Measurements from ENCODE around the gene CA4. TPM values are rescaled to one million over a fixed set of nuclear protein-coding genes. Genes with fewer than 3 reads are reported as not detected.
"Not testable (repeated sequence)": the region's sequence is repeated elsewhere in the genome, so short reads cannot be mapped to it uniquely, and the experiment has no call there.

The CA4 gene
- total and polyA plus RNA-seq, 8 donors = 0.87 to 30.1 (median 3.0) TPM; not detected in 3

DNA sequence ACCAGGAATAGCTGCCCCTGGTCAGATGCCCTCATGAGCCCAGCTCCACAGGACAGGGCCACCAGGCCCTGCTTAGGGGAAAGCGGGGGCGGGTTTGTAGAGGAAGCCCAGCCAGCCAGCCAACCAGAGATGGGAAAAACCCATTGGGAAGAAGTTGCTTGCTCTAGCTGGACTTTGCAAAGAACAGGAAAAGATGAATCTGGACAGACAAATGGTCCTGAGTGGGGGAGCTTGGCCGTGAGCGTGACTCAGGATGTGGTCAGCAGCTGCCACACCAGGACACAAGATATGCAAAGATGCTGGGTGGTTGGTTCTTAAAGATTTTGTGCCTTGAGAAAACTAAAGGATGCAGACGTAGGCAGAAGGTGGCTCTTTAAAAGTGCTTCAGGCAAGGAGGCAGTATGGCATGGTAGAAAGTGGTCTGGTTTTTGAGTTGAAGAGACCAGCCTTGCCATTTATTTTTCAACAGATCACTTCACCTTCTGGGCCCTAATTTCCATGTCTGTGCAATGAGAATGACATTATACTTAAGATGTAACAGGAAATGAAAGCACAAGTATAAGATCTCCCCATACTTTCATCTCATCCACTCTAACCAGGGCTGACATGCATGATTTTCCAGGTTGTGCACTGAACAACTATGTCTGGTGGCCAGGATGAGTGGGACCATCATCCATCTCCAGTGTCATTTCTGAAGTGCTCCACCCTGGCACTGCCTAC, 43.3 kb upstream of the CA4 start:
- no peak overlapping the region for H3K27ac ChIP-seq
- peaks cover 0 to 21% (median 3%) of the 10 kb centered on the region in 3 donors for H3K27me3 ChIP-seq
- no peaks in the 10 kb centered on the region for H3K36me3 ChIP-seq
- H3K4me3 ChIP-seq = no peak overlapping the region
- no peaks in the 10 kb centered on the region for H3K9me3 ChIP-seq
- H3K4me1 ChIP-seq = peaks cover 0 to 7% (median 0%) of the 10 kb centered on the region in 4 donors
- DNase-seq = no peak
- intact Hi-C loops (cut with DNase I; ENCODE audit: low total_unique reads) = no loop called here
- WGBS, 5 donors = 86 to 92% (median 90%) methylated on average over 5 of the region's 5 CpGs
- TF ChIP-seq POLR2A (IDR thresholded peaks at IDR 0.05) = no peak
- TF ChIP-seq POLR2AphosphoS5 (IDR thresholded peaks at IDR 0.05) = no peak
- no peak for TF ChIP-seq CTCF (IDR thresholded peaks at IDR 0.05)
- no peak for TF ChIP-seq EP300 (IDR thresholded peaks at IDR 0.05)

DNA sequence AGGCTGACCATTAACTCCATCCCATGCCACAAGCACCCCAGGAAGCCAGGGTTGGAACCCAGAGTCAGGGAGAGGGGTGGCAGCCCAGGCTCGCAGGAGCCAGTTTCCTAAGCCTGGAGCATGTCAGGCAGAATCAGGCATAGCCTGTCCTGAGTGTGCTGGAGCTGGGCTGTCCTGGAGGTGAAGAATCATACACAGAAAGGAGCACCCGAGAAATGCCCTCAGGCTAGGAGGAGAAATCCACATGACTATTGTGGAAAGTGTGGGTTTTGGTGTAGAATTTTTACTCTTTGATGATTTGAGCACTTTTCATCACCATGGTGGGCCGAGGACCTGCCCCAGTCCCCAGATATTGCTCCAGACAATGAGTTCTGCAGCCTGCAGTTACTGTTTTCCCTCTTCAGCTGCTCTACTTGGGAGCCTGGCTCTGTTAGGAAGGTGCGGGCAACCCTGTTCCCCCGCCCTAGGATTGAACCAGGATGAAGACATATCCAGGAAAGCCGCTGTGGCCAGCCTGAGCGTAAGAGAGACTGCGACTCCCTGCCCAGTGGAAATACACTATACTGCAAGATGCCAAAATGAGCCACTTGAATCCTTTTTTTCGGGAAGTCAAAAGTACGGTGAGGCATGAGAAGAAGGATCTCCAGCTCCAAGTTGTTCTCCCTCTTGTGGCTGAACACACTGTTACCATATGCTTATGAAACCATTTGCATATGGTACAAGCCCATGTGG, 42.1 kb upstream of the CA4 start:
- H3K9me3 ChIP-seq = no peaks in the 10 kb centered on the region
- 77 to 84% (median 80%) methylated on average over 10 of the region's 10 CpGs for WGBS, 5 donors
- no peak for DNase-seq
- no peak overlapping the region for H3K27ac ChIP-seq
- H3K4me1 ChIP-seq = peaks cover 0 to 5% (median 0%) of the 10 kb centered on the region in 4 donors
- H3K4me3 ChIP-seq = no peak overlapping the region
- H3K36me3 ChIP-seq = no peaks in the 10 kb centered on the region
- peaks cover 0 to 21% (median 3%) of the 10 kb centered on the region in 3 donors for H3K27me3 ChIP-seq
- TF ChIP-seq POLR2AphosphoS5 (IDR thresholded peaks at IDR 0.05) (no peak), CTCF (IDR thresholded peaks at IDR 0.05) (no peak), POLR2A (IDR thresholded peaks at IDR 0.05) (no peak), EP300 (IDR thresholded peaks at IDR 0.05) (no peak)
- intact Hi-C loops (cut with DNase I; ENCODE audit: low total_unique reads) = no loop called here

GRCh38 chr17:60108309-60108708, 41.5 kb upstream of the CA4 start:
- H3K4me1 ChIP-seq; intact Hi-C loops (cut with DNase I; ENCODE audit: low total_unique reads); H3K4me3 ChIP-seq; DNase-seq; H3K36me3 ChIP-seq; H3K27ac ChIP-seq; H3K9me3 ChIP-seq: not testable (repeated sequence)
- peaks cover 0 to 16% (median 1%) of the 10 kb centered on the region in 3 donors for H3K27me3 ChIP-seq
- WGBS, 5 donors = 12 to 38% (median 14%) methylated on average over 1 of the region's 1 CpG

- WGBS, 5 donors = 83 to 90% (median 86%) methylated on average over 4 of the region's 4 CpGs
- no peak for DNase-seq
- TF ChIP-seq POLR2AphosphoS5 (IDR thresholded peaks at IDR 0.05) (no peak), POLR2A (IDR thresholded peaks at IDR 0.05) (no peak), CTCF (IDR thresholded peaks at IDR 0.05) (no peak), EP300 (IDR thresholded peaks at IDR 0.05) (no peak)
- Histone ChIP-seq H3K9me3 (no peaks in the 10 kb centered on the region), H3K27ac (no peak overlapping the region), H3K36me3 (no peaks in the 10 kb centered on the region), H3K27me3 (peaks cover 0 to 12% (median 0%) of the 10 kb centered on the region in 3 donors), H3K4me1 (no peaks in the 10 kb centered on the region), H3K4me3 (no peak overlapping the region)
- intact Hi-C loops (cut with DNase I; ENCODE audit: low total_unique reads) = no loop called here
These were observed 41.1 kb upstream of the CA4 start for GRCh38 chr17:60108712-60109111.

All from stomach (tissue), 9 donors.